UCSD-AML1 (cell line): ENCODE data around the gene RNF144A.

Source experiments
- DNase-seq: peaks from one replicate; lab custom pipeline; 2025; ENCODE audit not compliant: unreplicated experiment; lab: John Stamatoyannopoulos, UW

Gene RNF144A

DNA sequence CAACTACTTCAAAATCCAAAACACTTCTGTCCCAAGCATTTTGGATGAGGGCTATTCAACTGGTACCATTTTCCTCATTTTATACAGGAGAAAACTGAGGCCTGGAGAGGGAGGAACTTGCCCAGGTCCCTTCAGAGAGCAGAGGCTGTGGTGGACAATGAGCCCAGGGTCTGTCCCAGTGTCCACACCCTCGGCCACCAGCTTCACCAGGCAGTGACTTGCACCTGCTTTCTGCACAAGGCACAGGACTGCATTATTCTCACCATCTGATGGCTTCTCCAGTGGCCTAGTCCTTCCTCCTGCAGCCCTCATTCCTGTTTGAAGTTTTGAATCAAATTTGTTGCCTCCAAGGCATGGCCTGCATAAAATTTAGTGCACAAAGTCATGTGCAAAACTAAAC is 53.3 kb downstream of the RNF144A start:
- DNase-seq: no peak

GRCh38 chr2:6970976-6971480 is 53.8 kb downstream of the RNF144A start:
- no peak for DNase-seq

DNA sequence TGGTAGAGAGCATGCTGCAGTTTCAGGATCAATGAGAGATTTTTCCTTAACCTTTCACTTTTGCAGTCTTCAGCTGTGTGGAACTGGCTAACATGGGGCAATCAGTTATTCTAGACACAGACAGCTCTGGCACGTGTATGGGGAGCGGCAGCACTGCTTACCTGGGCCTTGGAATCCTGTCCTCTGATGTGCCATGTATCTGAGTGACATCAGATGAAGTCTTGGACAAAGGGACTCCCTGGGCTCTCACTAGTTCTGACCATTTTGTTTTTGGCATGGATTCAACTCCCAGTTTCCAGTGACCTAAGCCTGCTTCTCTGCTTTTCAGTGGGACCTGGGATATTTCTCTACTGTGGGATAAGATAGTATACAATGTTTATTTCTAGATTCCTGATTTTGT is 54.3 kb downstream of the RNF144A start:
- DNase-seq: no peak

DNA sequence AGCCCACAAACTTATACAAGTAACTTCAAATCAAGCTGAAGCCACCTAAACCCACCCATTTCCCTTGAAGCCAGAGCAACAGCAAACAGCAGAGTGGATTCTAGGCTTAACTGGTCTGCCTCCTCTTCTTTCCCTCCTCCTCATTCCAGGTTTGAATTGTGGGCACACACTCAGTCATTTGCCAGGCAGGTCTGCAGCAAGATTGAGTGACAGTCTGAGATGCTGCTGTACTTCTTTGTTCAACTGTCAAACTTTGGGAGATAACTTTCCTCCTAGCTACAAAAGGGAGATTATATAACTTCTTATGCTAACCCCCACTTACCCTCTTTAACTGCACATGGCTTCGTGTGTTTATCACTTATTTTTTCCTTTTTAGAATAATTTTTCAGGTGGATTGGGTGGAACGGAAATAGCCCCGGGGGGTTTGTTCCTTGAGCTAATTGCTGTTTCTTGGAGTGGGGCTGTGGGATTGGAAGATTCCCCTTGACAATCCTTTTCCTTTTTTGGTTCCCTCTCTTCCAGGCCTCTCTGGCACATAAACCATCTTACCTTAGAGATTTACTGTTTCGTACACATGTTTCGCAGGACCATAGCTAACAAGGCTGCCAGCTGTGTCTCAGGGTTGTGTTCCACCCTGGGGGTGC is 55.0 kb downstream of the RNF144A start:
- no peak for DNase-seq

DNA sequence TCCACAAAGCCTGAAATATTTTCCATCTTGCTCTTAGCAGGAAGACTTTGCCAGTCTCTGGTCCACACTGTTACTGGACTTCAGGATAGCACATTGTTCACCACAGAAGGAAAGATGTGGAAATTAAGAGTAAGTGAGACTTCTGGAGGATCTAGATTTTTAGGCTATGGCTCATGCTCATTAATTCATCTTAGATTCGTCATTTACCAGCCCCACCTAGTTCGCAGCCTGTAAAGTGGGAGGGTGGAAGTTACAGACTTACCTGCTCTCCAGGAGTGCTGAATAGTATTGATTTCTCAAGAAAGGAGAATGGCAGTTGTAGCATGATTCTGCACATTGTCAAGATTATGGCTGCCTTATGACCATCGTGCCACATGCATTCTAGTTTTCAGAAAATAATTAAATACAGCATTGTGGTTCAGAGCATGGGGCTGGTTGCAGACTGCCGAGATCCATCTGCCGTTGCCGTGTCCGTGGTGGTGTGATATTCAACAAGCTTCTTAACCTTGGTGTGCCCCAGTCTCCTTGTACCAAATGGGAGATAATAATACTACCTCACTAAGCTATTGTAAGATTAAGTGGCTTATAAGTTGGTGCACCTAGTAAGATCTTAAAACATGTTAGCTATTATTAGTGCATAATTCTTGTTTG is 56.8 kb downstream of the RNF144A start:
- no peak for DNase-seq

- no peak for DNase-seq
Measured at GRCh38 chr2:6975988-6976387, 58.8 kb downstream of the RNF144A start.

GRCh38 chr2:6977113-6977741 is 60.0 kb downstream of the RNF144A start:
- DNase-seq: no peak

GRCh38 chr2:6977786-6978185 is 60.6 kb downstream of the RNF144A start:
- DNase-seq: no peak

DNA sequence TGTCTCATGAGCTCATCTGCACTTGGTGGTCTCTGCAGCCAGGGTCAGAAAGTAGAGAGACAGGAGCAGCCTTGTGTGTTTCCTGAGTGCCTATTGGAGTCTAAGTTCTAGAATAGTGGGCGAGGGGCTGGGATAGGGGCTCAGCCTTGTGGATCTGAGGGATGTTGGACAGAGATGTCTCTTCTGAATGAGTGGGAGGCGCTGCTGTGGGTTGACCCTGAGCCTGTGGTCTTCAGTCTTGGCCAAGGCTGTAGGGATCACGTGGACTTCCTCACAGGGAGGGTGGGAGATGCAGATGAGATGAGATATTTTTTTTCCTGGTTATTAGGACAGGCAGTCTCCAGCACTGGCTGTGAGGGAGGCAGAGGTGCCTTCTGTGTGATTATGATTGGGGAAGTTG is 61.8 kb downstream of the RNF144A start:
- no peak for DNase-seq

DNA sequence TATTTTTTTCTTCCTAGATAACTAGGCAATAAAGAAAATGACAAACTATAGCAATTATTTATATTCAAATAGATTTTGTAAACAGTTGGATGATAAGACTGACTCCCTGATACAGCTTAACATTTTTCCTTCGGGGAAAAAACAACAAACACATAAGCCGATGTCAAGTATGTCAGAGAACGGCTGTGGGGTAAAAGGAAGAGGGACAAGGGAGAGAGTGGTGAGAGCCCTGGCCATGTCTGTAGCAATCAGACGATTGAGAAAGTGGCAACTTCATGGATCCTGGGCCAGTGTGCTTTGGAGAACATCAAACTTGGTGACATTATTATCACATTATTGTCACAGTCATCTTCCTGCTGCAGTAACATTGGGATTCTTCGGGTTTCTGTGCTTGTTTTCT is 65.2 kb downstream of the RNF144A start:
- DNase-seq: no peak

DNA sequence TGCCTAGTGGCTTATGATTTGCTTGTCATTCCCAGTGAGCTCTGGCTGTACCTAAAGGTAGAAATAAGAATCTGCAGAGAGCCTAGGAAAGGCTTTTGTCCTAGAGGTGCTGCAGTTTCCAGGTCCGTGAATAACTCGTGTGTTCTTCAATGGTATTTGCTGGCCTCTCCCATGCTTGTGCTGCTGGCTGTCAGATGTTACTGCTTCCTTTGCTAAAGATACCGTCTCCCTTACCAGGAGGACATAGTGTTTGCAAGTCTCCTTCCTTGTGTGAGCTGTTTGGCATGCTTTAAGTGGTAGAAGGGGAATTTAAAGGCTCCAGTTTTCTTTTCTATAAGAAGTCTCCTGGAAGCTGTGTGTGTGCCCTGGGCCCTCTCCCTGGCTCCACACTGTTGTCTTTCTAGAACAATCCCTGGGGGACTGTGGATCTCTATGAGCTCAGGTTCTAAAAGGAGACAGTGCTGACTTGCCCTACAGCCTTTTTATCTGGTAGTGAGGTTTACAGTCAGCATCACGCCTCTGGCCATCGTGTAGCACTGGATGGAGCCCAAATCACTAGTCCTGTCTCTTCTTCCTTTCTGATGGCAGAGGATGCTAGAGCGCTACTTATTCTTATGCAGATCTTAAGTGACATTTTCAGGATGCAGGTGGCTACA is 65.8 kb downstream of the RNF144A start:
- no peak for DNase-seq

DNA sequence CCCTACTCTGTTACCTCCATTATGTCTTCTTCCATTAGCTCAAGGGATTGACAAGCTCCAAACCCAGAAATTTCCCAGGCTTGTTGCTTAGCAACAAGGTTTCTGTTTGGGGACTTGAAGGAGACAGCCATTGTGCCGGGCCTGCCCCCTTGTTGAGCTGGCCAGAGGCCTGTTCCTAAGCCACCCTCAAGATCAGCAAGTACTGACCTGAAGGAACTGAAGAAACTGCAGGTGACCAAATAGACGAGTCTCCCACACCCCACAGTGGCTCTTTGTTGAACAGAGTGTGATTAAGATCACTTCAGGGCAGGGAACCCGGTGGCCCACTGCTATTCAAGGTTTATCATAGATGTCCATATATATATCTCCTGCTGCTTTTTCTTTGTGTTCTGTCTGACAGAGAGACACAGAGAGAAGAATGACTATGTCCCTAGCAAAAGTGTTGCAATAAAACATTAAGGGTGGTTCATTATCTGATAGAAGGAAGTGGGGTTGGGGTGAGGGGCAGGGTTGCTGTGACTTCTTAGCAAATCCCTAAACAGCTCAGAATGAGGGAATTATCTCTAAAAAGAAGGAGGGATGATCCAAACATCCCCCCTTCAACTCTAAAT is 69.2 kb downstream of the RNF144A start:
- no peak for DNase-seq

- no peak for DNase-seq
Measured at GRCh38 chr2:6986912-6987361, 69.7 kb downstream of the RNF144A start.

DNA sequence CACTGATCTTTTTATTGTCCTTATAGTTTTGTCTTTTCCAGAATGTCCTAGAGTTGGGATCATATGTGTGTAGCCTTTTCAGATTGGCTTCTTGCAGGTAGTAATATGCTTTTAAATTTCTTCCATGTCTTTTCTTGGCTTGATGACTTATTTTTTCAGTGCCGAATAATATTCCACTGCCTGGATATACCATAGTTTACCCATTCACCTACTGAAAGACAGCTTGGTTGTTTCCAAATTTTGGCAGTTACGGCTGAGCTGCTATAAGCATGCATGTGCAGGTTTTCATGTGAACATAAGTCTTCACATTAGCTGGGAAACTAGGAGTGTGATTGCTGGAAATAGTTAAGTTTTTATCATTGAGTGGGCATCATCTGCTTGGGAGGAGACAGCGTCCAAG is 73.7 kb downstream of the RNF144A start:
- no peak for DNase-seq

GRCh38 chr2:6992794-6993228 is 75.6 kb downstream of the RNF144A start:
- no peak for DNase-seq

DNA sequence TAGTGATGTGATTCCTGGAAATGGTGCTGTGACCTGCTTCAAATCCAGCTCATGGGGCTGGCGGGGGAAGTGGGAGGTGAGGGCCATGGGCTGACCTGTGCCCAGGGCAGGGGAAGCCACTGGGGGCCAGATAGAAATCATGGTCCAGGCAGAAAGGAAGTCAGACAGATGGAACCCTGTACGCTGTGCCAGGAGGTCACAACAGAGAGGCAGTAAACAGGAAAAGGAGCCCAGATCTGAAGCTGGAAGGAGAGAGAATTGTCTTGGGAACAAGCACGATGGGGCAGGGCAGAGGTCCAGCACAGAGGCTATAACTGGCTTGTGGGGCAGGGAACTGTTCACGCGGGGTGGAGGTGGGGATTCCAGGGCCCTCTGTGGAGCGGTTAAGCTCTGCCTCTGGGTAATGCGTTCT is 76.0 kb downstream of the RNF144A start:
- no peak for DNase-seq

DNA sequence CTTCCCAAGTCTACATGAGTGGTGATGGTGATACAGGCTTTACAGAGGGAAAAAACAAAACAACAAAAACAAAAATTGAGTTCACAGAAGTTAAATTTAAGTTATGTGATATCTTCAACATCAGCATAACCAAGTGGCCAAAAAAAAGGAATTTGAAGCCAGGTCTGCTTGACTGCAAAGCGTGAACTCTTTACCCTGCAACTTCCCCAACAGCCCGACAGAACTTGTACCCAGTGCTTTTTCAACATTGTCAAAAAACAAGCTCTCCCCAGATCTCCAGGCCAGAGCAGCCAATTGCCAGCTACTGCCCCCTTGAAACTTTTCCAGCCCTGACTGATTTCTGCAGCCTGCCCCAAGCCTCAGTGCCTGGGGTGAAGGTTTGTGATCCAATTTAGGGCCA is 76.7 kb downstream of the RNF144A start:
- no peak for DNase-seq

- DNase-seq: no peak
Measured at GRCh38 chr2:6994536-6995128, 77.4 kb downstream of the RNF144A start.

GRCh38 chr2:6995391-6996097 is 78.3 kb downstream of the RNF144A start:
- DNase-seq: no peak

- no peak for DNase-seq
Measured at GRCh38 chr2:6999211-6999877, 82.1 kb downstream of the RNF144A start.
